Coronary artery (tissue), 2 donors: Measurements from ENCODE around the gene ANTKMT.
A peak's percentile ranks its signal among the peaks of the same experiment; 100 is the strongest.

Experiments
- DNase-seq: peaks from one replicate; pipeline ENCODE4 v3.0.0-alpha.2; 2017; ENCODE audit warnings: low spot score
- H3K27ac ChIP-seq, 2 donors: fragments of 200-600 bp; sonication (generic); one replicate each; pipeline ENCODE4 v1.5.1; 2016 to 2019
- H3K4me3 ChIP-seq: fragments of 200-600 bp; sonication (generic); 2 replicates; pipeline ENCODE4 v1.5.1; 2016; ENCODE audit warnings: mild to moderate bottlenecking, moderate library complexity
- CTCF ChIP-seq: fragments of 200-600 bp; sonication (generic); IDR thresholded peaks from one replicate; pipeline ENCODE4 v1.5.1; 2019; ENCODE audit warnings: antibody characterized with exemption

ANTKMT gene

DNA sequence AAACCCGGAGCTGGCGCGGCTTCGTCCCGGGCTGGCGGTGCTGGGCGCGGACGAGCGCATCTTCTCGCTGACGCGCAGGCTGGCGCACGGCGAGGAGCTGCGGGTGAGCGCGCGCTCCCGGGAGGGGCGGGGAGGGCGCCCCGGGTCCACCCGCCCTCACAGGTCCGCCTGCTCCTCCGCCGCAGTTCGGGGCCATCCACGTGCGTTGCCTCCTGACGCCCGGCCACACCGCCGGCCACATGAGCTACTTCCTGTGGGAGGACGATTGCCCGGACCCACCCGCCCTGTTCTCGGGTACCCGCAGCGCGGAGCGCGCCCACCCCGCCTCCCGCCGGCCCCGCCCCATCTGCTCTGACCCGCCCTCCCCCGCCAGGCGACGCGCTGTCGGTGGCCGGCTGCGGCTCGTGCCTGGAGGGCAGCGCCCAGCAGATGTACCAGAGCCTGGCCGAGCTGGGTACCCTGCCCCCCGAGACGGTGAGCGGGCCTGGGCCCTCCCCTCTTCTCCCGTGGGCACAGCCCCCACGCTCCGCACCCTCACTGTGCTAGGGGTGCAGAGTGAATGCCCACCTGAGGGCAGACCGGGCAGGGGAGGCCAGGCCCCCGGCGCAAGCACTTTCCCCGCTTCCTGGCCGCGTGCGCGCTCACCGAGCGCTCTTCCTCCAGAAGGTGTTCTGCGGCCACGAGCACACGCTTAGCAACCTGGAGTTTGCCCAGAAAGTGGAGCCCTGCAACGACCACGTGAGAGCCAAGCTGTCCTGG lies 7.4 kb downstream of the ANTKMT start:
- H3K4me3 ChIP-seq, result peak overlapping the region; percentile 72
- no peak for DNase-seq
- H3K27ac ChIP-seq, result peak overlapping the region in 1 of 2 donors; percentile 44
- no peak for TF ChIP-seq CTCF

DNA sequence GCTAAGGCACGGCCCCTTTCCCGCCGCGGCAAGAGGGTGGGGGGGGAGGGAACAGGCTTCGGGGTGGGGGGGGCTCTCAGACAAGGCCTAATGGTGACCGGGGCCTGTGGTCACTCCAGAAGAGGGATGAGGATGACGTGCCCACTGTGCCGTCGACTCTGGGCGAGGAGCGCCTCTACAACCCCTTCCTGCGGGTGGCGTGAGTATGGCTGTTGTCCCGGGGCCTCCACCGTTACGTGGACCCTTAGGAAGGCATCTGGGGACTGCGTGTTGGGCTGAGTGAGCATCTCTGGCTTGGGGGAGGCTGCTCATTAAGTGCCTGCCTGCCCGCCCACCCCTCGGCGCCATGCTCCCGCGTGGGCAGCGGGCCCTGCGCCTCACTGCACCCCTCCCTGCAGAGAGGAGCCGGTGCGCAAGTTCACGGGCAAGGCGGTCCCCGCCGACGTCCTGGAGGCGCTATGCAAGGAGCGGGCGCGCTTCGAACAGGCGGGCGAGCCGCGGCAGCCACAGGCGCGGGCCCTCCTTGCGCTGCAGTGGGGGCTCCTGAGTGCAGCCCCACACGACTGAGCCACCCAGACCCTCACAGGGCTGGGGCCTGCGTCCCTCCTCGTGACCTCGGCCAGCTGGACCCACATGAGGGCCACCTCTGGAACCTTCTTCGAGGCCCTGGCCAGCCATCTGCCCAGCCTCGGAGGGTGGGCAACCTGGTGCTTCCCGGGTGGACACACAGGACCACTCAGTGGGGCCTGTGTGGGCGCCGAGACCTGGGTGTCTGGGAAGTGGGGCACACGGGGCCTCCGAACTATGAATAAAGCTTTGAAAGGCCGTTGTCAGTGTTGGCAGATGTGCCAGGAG lies 8.2 kb downstream of the ANTKMT start:
- no peak for TF ChIP-seq CTCF
- no peak overlapping the region for H3K27ac ChIP-seq
- H3K4me3 ChIP-seq, result peak overlapping the region; percentile 72
- DNase-seq, result no peak

DNA sequence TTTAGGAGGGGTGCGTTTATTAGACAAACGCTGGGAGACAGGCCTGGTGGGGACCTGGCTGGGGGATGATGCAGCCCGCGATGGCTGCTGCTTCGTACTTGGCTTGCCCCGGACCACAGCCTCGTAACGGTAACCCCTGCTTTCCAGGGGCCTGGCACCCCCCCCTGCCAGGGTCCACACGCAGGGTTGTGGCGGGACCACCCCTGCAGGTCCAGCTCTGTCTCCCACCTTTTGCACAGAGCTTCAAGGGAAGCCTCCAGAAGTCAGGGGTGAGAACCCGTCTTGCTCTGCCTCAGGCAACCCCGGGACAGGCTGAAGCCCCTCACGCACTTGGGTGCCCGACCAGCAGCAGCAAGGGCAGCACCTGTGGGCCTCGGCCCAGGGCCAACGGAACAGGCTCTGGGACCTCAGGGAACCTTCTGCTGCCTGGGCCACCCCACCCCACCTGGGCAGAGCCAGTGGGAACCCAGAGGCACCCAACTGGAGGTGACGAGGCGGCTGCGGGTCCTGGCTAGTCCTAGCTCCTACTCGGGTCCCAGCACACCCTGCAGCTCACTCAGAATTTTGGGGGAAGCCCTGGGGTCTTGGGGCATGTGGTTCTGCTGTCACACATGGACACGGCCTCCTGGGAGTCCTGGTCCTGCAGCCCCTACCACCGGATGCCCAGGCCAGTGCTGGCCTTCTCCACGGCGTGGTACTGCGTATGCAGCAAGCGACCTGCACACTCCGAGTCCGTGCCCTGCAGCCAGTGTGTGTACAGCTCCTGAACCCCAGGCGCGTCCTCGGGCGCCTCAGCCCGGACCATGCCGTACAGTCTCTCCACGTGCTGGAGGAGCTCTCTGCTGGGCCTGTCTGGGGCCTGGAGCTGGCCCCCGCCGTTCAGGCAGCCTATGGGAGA lies 9.1 kb downstream of the ANTKMT start:
- DNase-seq, result no peak
- Histone ChIP-seq H3K4me3 (no peak overlapping the region), H3K27ac (no peak overlapping the region)
- TF ChIP-seq CTCF, result no peak

- H3K4me3 ChIP-seq, result no peak overlapping the region
- DNase-seq, result no peak
- TF ChIP-seq CTCF, result no peak
- no peak overlapping the region for H3K27ac ChIP-seq
These were observed 9.9 kb downstream of the ANTKMT start for GRCh38 chr16:730666-731509.

GRCh38 chr16:732332-732731 lies 11.4 kb downstream of the ANTKMT start:
- DNase-seq, result no peak
- H3K27ac ChIP-seq, result no peak overlapping the region
- TF ChIP-seq CTCF, result no peak
- H3K4me3 ChIP-seq, result no peak overlapping the region

GRCh38 chr16:732936-733335 lies 12.0 kb downstream of the ANTKMT start:
- no peak overlapping the region for H3K4me3 ChIP-seq
- no peak for DNase-seq
- no peak for TF ChIP-seq CTCF
- no peak overlapping the region for H3K27ac ChIP-seq
